HG02623 (cell line): Measurements from ENCODE around the gene BLVRA.
"Not testable (repeated sequence)": the region's sequence is repeated elsewhere in the genome, so short reads cannot be mapped to it uniquely, and the experiment has no call there.

Source experiments
- ATAC-seq: cut with Tn5 transposase; IDR thresholded peaks from one replicate; pipeline ENCODE4 v1.9.1; 2021; ENCODE audit warnings: moderate library complexity; ENCODE audit not compliant: unreplicated experiment

Gene BLVRA, protein sequence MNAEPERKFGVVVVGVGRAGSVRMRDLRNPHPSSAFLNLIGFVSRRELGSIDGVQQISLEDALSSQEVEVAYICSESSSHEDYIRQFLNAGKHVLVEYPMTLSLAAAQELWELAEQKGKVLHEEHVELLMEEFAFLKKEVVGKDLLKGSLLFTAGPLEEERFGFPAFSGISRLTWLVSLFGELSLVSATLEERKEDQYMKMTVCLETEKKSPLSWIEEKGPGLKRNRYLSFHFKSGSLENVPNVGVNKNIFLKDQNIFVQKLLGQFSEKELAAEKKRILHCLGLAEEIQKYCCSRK

DNA sequence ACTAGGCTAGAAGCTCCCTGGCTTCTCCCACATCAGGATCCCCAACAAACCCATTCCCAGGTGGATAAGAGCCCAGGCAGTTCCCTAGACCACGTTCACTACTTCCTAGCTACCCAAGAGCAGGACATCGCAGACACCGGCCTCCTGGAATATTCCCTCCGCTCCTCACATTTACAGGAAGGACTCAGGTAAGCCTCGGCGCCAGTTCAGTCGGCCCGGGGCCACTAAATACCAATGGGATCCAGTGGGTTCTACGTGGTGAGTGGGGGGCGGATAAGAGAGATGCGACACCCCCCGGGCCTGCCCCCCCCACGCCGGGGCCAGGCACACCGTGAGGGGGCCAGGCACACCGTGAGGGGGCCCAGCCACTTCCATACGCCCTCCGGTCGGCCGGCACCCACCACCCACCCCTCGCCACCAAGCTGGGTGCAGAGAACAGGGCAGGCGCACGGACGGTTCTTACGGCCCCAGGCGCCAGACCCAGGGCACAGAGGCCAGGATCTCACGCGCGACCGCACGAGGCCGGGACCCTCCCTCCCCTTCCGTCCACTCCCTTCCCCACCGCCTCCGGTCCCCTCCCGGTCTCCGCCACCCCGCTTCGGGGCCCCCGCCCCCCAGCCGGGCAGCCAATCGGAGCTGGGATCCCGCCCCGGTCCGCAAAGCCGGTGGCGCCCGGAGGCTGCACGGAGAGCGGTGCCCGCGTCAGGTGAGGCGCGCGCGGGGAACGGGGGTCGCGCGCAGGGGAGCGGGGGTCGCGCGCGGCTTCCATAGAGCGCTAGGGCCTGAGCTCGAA is at the start of gene BLVRA:
Gene BLVRA (plus strand): TSS at position 652 of the 793 bp plus-strand sequence. CDS start 12,479 bp downstream, outside the sequence.
- ATAC-seq, result peak; percentile 70

DNA sequence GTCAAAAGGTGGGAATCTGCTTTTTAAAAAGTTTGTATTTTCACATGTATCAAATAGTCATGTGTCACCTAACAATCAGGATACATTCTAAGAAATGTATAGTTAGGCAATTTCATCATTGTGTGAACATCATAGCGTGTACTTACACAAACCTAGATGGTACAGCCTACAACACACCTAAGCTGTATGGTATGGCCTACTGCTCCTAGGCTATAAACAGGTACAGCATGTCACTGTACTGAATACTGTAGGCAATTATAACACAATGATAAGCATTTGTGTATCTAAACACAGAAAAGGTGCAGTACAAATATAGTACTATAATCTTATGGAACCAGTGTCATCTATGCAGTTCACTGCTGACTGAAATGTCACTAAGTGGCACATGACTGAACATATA is 47.0 kb upstream of the BLVRA start:
- no peak for ATAC-seq

DNA sequence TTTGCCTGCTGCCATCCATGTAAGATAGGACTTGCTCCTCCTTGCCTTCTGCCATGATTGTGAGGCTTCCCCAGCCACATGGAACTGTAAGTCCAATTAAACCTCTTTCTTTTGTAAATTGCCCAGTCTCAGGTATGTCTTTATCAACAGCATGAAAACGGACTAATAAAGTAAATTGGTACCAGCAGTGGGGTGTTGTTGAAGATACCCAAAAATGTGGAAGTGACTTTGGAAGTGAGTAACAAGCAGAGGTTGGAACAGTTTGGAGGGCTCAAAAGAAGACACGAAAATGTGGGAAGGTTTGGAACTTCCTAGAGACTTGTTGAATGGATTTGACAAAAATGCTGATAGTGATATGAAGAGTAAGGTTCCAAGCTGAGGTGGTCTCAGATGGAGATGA is 42.5 kb upstream of the BLVRA start:
- not testable (repeated sequence) for ATAC-seq

DNA sequence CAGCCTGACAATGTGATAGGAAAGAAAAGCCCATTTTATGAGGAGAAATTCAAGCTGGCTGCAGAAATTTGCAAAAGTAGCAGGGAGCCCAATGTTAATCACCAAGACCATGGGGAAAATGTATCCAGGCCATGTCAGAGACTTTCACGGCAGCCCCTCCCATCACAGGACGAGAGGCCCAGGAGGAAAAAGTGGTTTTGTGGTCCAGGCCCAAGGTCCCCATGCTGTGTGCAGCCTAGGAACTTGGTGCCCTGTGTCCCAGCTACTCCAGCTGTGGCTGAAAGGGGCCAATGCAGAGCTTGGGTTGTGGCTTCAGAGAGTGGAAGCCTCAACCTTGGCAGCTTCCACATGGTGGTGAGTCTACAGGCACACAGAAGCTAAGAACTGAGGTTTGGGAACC is 41.9 kb upstream of the BLVRA start:
- ATAC-seq, result no peak

DNA sequence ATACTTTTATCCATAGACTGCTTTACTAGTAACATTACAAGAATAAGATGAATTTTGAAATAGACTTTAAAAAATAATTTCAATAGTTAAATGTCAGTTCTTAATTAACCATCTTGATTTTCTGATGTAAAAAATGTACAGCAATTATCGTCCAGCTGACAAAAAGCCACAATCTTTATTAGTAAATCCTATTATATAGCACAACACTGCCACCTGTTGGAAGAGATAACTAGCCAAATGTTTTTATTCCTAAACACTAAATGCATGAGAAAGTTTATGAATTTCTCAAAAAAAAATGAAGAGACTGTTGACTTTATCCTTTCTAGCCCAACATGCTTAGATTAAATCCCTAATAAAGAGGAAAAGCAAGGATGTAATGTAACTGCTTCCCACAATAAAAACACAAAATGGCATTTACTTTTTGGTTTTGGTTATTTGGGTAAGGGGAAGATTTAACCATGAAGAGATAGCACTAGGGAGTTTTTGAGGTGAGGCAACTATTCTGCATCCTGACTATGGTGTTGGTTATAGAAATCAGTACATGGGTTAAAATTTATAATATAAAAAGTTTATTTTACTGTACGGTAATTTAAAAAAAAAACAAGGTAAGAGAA is 37.2 kb upstream of the BLVRA start:
- ATAC-seq, result no peak

DNA sequence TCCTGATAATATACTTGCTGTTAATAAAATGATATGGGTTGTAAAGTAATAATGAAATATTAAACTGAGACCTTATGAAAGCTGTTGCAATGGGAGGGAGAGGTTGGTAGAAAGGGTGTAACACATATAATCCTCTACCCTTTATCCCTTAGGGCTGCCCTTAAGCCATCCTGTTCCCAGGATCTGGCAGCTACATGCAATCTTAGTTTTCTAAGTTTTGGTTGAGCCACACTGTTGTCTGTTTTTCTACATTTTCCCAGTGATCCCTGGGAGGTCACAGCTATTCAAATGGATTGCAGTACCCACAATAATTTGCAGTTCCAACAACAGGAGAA is 35.5 kb upstream of the BLVRA start:
- no peak for ATAC-seq

DNA sequence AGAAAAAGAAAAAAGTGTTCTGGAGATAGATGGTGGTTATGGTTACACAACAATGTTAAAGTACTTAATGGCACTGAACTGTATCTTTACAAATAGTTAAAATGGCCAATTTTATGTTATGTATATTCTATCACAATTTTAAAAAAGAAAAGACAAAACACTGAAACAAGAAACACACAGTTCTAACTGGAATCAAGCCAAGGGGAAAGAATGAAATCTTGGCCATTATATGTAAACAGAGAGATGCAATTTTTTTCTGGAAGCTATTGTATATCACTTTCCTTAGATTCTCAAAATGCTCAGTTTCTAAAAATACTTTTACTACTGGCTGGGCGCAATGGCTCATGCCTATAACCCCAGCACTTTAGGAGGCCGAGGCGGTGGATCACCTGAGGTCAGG is 33.2 kb upstream of the BLVRA start:
- ATAC-seq, result no peak

DNA sequence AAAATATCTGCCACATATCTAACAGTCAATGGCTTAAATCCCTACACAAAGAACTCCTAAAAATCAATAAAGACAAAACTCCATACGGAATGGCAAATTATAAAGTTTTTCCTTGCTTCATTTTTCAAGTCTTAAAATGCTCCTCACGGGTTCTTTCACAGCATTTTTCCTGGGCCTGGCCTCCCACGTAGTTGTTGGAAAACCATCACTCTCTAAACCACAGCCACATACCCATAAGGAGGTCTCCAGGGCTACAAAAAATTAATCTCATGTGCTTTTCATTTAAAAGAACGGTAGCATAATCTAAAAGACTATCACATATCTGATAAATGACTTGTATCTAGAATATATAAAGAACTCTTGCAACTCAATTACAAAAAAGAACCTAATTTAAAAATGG is 32.0 kb upstream of the BLVRA start:
- ATAC-seq, result no peak

DNA sequence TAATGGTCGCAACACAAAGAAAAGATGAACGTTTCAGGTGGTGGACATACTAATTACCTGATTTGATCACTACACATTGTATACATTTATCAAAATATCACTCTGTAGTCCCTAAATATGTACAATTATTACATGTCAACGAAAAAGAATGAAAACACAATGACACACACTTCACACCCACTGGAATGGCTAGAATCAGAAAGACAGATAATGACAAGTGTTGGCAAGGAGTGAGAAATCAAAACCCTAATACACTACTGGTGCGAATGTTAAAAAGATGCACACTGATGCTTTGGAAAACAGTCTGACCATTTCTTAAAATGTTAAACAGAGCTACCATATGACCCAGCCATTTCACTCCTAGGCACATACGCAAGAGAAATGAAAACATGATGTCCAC is 31.5 kb upstream of the BLVRA start:
- no peak for ATAC-seq

DNA sequence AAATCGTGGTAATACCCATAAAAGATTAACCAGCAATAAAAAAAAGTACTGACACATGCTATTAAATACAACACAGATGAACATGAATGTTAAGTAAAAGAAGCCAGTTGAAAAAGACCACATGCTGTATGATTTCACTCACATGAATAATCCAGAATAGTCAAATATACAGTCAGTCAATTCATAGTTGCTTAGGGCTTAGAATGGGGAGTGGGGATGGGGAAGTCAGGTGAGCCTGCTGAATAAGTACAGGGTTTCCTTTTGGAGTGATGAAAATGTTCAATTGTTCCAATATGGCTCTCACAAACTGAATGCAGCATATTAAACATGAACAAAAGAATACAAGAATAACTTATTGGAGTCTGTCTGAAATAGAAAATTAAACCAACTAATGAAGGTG is 31.0 kb upstream of the BLVRA start:
- ATAC-seq, result no peak

DNA sequence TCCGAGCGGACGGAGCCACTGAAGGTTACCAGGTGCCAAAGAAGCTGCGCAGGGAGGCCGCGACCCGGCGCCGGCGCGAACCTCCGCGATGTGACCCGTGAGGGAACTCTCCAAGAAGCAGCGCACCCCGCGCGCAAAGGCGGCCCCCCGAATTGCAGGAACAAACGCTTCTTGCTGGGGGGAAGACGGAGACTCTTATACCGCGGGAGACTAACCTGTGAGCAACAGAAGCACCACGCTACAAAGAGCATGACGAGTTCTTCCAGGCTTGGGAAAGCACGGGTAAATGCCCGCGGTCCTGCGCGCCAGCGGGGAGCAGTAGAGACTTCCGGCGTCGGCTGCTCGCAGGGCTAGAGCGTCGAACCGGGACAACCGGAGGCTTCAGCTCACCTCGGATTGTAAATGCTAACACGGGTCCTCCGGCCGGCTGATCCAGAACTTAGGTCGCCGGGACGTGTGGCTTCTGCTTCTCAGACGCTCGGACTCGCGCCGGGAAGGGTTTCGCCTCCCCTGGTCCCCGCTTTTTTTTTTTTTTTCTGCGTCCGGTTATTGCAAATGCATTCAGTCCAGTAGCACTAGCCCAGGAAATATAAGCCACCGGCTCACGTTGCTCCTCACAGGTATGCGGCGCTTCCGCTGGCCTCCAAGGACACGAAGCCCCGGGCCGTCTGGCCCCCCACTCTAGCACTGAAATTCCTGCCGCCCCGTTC is 29.1 kb upstream of the BLVRA start, which contains the start of gene COA1:
Gene COA1 (minus strand): TSS at position 310 of the 710 bp plus-strand sequence. CDS start 80,909 bp downstream, outside the sequence.
- peak; percentile 81 for ATAC-seq

DNA sequence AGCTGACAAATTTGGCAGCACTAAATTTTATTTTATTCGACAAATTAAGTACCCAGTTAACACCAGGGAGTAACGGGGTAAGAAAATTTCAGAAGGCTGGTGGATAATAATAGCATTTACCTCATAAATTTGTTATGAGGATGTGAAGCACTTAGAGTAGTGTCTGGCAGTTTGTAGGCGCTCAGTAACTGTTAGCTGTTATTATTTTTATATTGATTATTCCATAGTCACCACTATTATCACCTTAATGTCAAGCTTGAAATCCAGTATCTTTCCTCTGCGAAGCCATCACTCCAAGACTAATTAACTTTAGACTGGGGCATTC is 28.6 kb upstream of the BLVRA start:
- peak; percentile 14 for ATAC-seq

DNA sequence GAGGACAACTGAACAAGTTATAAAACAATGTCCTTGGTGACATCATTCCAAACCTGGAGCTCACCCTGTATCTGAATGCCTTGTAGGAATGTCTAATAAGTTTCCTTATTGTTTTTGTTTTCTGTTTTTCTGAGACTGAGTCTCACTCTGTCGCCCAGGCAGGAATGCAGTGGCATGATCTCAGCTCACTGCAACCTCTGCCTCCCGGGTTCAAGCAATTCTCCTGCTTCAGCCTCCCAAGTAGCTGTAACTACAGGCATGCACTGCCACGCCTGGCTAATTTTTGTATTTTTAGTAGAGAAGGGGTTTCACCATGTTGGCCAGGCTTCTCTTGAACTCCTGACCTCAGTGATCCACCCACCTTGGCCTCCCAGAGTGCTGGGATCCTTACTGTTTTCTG is 27.0 kb upstream of the BLVRA start:
- not testable (repeated sequence) for ATAC-seq

DNA sequence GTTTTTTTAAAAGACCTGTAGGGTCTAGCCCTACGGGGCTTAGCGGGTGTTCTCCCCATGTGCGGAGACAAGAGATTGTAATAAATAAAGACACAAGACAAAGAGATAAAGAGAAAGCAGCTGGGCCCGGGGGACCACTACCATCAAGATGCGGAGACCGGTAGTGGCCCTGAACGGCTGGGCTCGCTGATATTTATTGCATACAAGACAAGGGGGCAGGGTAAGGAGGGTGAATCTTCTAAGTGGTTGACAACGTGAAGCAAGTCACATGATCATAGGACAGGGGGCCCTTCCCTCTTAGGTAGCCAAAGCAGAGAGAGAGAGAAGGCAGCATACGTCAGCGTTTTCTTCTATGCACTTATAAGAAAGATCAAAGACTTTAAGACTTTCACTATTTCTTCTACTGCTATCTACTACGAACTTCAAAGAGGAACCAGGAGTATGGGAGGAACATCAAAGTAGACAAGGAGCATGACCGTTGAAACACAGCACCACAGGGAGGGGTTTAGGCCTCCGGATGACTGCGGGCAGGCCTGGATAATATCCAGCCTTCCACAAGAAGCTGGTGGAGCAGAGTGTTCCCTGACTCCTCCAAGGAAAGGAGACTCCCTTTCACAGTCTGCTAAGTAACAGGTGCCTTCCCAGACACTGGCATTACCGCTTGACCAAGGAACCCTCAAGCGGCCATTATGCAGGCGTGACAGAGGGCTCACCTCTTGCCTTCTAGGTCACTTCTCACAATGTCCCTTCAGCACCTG is 23.7 kb upstream of the BLVRA start:
- not testable (repeated sequence) for ATAC-seq

DNA sequence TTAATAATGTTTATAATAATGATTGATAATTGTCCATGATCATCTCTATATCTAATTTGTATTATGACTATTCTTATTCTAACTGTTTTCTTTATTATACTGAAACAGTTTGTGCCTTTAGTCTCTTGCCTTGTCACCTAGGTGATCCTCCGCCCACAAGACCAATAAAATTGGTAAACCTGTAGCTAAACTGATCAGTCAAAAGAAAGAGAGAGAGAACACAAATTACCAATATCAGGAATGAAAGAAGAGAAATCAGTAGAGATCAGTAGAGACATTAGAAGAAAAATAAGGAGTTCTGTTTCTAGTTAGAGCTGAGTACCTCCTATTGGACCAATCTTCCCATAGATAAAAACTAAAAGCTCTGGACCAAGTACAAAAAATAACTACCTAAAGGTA is 23.1 kb upstream of the BLVRA start:
- peak; percentile 12 for ATAC-seq

DNA sequence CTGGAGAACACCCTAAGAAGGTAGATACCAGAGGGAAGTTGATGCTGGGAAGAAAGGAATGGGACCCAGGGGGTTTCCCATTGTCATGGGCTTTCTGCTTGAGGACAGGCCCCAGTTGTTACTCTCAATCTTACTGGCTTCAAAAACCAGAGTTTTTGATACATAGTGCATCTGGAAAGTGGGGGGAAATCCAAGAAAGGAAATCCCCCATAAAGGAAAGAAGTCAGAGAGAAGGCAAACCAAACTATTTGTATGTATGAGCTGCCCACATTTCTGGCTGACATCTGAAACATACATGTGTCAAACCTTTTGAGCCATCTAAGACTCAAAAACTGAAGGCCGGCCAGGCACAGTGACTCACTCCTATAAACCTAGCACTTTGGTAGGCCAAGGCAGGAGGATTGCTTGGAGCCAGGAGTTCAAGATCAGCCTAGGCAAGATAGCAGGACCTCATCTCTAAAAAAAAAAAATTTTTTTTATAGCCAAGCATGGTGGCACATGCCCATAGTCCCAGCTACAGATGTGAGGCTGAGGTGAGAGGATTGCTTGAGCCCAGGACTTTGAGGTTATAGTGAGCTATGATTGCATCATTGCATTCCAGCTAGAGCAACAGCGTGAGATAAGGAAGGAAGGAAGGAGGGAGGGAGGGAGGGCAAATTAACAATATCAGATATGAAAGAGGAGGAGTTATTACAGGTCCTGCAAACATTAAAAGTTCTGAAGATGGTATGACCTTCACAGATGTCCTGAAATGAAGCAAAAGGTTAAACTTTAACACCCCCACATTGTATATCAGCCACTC is 22.5 kb upstream of the BLVRA start:
- ATAC-seq, result peak; percentile 72

DNA sequence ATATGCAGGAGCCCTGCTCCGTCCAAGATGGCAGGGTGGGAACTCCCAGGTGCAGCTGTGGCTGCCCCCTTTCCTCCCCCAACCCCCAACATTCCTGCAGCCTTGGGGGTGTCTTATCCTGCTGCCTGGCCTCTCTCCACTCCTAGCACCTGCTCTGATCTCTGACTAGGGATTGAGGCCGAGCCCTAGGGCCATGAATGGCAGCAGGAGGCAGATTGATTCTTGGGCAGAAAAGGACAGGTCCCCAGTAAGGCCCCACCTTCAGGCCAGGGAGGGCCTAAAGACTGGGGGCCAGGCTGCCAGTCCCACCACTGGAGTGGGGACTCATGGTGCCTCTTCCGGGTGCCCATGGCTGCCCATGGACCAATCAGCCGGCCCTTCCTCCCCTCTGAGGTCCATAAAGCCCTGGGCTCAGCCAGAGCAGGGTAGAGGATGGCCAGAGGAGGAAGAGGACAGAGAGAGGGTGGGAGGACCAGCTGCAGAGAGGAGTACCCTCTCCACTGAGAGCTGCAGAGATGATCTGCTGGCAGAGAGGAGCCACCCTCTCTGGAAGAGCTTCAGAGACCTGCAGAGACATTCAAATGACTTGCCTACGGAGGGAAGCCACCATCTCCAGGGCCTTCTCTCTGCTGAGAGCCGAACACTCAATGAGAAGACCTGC is 20.9 kb upstream of the BLVRA start:
- ATAC-seq, result no peak

DNA sequence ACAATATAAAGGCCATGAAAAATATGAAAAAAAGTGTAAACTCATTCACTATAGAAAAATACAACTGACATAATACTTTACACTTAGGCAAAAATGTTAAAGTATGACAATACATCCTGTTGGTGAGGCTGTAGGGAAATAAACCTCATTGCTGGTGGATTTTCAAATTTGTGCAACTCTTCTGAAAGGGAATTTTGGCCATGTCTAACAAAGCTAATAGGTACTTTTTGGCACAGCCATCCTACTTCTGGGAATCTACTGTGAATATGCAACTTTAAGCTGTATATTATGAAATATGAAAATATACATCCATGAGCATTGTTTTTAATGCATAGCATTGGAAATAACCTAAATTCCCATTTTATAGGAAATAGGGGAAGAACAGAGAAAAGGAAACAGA is 15.8 kb upstream of the BLVRA start:
- no peak for ATAC-seq

DNA sequence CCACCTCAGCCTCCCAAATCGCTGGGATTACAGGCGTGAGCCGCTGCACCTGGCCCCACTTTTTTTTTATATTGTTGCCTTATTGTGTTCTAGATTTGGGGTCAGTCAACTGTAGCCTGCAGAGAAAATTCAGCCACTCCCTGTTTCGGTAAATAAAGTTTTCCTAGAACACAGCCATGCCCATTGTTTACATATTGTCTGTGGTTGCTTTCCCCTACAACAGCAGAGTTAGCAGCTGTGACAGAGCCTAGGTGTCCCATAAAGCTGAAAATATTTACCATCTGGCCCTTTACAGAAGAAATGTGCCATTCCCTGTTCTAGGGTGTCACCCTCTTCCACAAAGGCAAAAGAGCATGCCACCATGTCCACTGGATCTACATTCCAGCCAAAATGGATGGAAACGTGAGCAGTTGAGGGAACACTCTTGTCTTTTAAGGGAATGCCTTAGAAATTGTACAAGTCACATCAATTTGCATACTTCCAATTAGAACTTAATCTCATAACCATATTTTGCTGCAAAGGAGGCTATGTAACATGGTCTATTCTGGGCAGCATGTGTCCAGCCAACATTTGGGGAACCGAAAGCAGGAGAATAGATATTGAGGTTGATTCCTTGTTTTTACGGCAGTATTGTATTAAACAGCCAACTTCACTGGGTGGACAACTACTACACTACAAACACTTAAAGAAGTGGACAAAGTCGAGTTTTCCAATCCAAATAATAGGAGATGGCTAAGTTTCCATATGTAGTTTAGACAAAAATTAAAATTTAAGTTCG is 11.0 kb upstream of the BLVRA start:
- ATAC-seq, result no peak
